NCI-H748 treated with DMSO at 0.1 percent for 48 hours (cell line): ENCODE results near the gene ENOX2.

Source experiments
- DNase-seq: peaks from one replicate; lab custom pipeline; 2025; lab: John Stamatoyannopoulos, UW

Gene ENOX2

DNA sequence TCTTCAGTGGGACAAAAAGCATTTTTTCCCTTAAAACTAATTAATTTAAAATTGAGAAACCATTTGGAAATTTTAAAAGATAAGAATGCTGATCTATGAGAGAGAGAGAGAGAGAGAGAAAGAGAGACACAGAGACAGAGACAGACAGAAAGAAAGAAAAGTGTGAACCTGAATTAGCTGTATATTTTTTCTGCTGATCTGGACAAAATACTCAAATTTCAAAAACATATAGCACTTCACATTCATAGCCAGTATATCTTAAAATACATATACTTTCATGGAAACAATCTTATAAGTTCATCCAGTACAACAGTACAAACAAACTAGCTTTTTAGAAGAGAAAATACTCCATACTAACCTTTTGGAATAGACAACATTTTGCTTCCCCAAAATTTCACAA is 18.4 kb downstream of the ENOX2 start:
- DNase-seq = no peak

DNA sequence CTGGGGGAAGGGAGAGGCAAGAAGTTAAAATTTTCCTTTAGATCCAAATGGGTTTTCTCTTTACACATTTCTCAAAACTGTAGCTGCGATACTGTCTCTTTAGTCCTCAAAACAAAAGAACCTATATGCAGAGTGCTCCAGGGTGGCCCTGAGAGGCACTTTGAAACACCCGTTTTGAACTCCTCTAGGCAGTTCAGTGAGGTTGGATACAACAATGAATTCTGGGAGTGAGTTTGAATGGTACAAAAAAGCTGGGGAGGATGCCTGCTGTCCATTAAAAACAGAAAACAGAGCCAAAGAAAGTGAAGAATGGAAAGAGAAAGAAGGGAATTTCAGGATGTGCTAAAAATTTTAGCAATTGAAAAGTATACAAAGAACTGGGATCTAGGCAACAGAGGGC is 23.1 kb downstream of the ENOX2 start:
- no peak for DNase-seq

DNA sequence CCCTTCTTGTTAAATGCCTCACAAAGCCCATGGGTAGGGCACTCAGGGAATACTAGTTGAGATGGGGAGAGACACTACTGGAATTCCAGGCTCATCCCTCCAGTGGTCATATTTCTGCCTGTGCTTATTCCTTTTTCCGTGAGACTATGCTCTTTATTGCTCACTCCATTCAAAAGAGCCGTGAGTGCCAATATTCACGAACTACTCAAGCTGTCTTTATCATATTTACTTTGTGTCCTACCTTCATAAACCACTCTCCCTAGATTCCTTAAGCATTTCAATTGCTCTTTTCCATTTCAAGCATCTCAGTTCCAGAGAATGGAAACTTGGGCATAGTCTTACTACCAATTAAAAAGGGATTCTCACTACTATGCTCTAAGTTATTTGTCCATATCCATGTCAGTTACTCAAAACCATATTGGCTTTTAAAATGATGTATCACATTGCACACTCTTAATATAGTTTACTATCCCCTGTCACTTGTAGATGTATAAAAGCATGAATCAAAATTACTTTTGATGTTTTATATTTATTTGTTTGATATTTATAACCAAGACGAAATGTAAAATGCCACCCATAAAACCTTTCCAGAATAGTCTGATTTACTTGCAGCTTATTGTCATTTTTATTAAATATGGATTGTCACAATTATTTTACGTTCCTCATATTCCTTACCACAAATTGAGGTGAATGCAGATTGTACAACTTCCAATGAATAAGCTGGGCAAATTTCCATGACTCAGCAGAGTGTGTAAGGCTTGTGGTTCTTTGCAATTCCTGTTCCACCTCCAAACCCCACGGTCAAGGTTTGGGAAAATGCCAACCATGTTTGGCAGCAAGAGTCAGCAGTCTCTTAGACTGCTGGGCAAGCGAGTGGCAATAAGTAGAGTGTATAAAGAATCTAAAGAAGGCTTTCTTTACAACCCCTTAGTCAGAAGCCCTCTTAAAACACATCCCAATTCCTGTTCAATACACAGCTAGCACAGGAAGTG is 24.4 kb downstream of the ENOX2 start:
- no peak for DNase-seq

DNA sequence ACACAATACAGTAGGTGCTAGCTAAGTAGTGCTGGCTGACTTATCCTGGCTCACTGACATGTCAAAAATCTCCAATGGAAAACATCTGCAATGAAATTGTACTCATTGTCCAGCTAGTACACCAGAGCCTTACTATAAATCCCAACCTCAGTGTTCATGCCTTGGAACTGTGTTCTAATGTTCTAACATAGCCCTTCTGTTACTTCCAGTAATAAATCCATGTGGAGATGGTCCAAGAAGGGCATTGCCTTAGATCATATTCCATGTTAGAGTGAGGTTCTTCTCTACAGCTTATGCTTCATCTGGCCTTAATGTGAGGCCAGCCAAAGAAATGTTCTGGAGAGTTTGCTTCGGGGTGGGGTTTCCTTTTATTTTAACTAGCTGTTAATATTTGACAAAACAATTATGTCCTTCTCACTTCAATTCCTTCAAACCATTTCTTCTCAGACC is 25.1 kb downstream of the ENOX2 start:
- no peak for DNase-seq

DNA sequence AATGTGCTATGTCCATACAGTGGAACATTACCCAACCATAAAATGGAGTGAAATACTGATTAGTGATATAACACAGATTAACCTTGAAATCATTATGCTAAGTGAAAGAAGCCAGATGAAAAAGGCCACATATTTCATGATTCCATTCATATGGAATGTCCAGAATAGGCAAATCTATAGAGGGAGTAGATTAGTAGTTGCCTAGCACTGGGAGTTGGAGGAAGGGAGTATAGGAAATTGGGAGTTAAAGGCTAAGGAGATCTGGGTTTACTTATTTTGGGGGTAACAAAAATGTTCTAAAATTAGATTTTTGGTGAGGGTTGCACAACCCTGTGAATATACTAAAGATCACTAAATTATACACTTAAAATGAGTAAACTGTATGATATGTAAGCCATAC is 26.8 kb downstream of the ENOX2 start:
- no peak for DNase-seq

DNA sequence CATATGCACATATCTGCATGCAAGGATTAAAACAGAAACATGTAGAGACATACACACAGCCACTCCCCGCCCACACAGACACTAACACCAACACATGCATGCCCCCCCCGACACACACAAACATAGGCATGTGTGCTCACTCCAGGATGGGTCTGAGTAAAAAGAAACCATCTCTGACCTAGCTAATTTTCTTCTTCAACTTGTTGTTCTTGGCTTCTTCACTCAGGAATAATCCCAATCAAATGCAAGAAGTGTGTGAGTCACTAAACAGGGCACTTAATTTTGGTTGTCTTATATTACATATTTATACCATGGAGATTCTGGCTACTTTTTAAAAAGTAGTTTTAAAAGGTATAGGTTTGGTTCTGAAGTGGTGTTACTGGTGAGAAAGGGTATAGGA is 28.3 kb downstream of the ENOX2 start:
- DNase-seq = no peak

DNA sequence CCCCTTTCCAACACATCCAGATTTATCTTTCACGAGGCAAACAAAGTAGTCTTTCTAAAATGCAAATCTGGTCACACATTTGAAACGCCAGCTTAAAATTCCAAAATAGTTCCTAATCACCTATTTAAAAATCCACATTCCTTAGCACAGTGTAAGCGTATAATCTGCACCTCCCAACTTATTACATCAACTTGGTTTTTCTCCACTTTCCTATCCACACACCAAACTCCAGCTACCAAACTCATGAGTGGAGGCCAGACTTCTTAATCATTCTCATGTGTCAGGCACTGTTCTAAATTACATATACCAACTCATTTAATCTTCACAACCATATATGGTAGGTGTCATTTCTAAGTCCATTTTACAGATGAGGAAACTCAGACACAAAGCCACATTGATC is 33.8 kb downstream of the ENOX2 start:
- DNase-seq = no peak

DNA sequence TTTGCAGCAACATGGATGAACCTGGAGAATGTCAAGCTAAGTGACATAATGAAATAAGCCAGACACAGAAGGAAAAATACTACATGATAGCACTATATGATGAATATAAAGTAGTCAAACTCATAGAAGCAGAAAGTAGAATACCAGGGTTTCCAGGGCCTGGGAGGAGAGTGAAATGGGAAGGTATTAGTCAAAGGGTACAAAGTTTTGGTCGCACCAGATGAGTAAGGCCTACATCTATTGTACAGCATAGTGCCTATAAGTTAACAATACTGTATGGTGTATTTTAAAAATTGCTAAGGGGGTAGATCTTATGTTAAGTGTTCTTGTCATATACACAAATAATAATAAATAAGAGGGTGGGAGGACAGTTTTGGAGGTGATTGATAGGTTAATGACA is 41.5 kb downstream of the ENOX2 start:
- no peak for DNase-seq

DNA sequence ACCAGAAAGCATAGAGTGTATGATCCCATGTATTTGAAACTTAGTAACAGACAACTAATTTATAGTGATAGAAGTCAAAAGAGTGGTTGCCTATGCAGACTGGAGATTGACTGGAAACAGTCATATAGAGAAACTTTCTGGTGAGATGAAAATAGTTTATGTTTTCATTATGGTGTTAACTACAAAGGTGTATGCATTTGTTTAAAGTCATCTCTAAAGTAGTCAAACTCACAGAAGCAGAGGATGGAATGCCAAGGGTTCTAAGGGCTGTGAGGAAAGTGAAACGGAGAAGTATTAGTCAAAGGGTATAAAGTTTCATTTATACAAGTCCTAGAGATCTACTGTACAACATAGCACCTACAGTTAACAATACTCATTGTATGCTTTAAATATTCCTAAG is 45.8 kb downstream of the ENOX2 start:
- no peak for DNase-seq

DNA sequence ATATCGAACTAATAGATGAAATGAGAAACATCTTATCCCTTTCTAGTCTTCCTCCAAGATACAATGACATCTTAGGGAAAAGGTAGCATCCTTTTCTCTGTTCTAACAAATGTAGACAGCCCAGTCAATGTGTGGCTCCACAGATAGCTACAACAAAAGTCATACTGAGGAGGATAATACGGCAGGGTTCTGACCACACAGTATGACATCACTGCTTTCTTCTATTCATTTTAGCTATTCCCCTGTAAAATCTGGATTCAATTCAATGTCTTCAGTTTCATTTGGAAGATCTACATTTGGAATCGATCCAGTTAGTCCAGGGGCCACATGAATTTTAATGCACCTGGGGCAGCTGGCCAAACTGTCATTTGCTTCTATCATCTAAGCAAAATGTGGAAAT is 51.4 kb downstream of the ENOX2 start:
- DNase-seq = no peak

DNA sequence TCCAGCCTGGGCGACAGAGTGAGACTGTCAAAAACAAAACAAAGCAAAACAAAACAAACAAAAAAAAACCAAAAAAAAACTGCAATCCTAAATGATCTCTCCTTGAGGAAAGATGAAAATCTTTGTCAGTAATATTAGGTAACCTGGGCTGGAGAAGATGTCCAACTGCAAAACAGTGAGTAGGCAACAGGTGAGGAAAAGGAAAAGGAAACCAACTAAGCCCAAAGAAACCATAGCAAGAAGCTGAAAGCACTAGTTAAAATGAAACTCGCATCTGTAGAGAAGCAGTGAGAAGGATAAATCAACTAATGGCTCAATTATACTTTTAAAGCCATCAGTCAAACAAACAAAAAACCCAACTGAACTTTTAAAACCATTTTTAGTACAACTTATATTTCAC is 54.2 kb downstream of the ENOX2 start:
- no peak for DNase-seq

DNA sequence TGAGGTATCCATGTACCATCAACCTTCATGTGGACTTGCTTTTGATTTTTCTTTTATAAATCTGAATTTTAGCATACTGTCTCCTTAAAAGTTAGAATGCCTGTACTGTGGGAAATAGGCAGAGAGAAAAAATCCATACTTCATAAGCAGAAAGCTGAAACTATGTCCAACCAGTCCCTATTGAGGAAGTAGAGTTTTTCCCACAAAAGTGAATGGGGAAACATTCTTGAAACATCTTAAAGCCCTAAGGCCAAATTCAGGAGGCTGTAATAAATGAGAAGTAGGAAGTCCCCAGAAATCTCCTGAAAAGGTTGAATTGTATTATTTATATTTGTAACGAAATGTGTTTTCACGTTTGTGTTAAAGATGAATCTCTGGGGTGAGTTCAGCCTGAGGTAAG is 56.3 kb downstream of the ENOX2 start:
- no peak for DNase-seq

DNA sequence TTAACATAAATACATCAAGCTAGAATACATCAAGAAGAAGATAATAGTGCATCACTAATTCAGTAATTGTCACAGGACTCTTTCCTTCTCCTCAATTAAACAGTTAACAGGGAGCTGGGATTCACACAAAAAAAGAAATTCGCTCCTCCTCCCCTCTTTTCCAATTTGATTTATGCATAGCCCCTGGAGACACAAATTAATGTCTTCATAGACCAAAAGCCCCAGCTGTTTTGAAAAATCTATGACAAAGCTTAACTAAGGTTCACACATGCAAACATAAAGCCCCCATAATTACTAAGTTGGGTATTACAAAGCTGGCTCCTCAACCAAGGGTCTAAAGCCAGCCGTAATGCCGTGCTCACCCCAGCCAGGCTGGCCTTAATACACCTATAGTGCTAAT is 61.2 kb downstream of the ENOX2 start:
- DNase-seq = no peak

DNA sequence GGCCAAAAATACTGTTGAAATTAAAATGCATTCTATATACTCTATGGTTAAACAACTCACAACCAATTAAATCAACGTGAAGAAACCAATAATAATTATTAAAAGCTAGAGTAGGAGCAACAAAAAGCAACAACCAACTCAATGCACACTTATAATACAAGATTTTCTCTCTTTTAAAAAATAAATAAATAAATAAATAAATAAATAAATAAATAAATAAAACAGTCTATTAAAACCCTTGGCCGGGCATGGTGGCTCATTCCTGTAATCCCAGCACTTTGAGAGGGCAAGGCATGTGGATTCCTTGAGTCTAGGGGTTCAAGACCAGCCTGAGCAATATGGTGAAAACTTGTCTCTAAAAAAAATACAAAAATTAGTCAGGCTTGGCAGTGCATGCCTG is 62.7 kb downstream of the ENOX2 start:
- DNase-seq = no peak

DNA sequence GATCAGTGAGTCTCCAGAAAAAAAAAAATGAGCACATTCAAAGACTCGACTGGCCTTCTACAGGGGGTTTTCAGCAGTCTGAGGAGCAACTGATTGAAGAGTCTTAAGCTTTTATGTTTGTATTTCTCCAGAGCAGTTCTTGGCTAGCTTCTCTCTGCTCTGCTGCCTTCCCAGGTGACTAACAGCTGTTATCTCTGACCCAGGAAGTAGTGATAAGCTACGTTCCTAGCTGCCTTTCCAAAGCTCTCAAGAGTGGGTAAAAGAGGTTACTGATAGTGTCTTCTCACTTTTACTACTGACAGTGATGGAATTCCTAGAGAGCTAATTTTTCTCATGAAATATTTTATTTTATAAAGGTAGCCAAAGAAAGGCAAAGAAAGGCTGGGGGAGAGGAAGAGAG is 66.6 kb downstream of the ENOX2 start:
- DNase-seq = no peak

DNA sequence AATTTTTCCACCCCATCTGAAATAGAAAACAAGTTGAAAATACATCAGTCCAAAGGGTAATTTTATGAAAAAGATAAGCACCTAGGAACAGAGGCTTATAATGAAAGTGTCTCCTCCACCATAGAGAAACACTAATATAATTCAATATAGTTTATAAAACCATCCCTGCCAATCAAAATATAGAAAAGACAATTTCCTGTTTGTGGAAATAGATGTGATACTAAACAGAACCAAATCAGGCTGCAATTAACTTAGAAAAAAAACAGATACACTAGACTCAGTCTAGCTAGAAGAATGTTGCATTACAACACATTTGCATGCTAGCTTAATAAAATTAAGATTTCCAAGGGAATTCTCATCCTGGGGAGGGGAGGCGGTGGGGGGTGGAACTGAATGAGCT is 68.2 kb downstream of the ENOX2 start:
- no peak for DNase-seq

DNA sequence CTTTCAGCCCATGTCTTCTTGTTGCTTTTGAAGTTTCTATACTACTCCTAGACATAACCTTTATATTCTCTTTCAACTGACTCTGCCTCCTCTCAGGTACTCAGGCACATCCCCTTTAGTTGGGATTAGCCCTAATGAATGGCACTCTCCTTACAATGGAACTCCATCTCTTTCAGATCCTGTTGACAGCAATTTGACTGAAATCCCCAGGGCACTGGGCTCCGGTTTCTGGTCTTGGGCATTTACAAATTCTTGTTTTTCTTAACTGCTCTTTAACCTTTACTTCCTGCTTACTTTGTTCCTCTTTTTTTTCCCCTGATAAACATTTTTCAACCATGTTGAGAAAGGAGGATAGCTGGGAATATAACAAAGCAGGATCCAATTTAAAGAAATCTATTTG is 68.9 kb downstream of the ENOX2 start:
- no peak for DNase-seq

DNA sequence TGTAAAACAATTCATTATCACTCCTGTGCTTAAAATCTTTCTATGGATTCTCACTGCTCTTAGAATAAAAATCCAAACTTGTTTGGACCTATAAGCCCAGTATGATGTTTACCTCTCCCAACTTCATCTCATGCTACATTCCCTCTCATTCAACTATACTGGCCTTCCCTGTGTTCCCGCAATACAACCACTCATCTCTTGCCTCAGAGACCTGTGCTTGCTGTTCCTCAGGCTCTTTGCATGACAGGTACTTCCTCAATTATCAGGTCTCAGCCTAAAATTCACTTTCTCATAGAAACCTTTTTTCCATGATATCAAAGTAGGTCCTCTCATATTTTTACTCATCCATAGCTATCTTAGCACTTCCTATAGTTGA is 71.7 kb downstream of the ENOX2 start:
- no peak for DNase-seq

DNA sequence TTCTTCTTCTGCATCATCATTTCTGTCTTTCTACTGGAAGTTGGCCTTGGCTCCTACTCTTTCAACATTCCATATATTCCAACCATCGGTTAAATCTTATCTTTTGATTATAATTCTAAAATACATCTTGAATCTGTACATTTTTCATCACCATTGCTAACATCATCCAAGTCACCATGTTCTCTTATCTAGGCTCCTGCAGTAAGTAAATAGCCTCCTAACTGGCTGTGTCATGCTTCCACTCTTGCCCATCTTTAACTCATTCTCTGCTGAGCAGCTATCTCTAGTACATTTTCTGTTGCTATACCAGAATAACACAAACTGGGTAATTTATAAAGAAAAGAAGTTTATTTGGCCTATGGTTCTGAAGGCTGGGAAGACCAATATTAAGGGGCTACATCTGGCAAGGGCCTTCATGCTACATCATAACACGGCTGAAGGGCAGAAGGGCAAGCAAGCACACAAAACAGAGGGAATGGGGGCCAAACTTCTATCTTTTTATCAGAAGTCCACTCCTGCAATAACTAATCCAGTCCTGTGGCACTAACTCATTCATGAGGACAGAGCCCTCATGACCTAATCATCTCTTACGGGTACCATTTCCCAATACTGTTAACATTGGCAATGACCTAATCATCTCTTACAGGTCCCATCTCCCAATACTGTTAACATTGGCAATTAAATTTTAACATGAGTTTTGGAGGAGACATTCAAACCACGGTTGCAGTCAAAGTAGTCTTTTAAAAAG is 72.2 kb downstream of the ENOX2 start:
- no peak for DNase-seq

DNA sequence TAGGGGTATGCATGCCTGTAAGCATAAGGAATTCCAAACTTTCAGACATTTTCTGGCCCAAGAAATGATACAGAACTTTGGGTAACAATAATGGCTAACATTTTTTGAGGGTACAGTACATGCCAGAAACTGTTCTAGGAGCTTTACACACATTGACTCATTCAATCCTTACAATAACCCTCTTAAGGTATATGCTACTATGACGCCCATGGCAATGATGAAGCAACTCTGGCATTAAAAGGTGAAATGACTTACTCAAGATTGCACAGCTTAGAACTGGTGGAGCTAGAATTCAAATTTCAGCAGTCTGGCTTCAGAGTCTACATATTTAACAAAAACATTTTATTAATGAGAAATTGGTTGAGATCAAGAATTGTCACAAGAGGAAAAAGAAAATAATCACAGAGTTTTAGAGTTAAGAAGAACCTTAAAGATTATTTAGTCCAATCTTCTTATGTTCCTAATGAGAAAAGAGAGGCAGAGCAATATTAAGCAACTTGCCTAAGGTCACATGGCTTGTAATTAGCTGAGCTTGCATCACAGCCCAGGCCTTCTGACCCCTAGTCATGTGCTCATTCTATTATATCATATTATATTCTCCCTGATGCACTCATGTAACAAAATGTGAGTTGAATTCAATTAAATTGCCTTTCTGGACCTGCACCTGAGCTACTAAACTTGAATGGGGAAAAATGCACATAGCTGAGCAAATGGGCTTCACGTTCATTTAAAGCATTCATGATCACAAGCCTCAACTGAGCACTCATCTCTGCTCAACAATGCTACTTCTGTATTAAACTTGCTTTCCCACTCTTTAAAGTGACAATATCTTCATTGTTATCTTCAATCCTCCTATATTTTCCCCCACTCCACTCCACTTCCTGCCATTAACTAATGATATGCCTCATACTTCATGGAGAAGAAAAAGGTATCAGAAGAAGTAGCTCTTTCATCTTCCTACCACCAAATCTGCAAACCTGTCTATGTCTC is 73.2 kb downstream of the ENOX2 start:
- no peak for DNase-seq

DNA sequence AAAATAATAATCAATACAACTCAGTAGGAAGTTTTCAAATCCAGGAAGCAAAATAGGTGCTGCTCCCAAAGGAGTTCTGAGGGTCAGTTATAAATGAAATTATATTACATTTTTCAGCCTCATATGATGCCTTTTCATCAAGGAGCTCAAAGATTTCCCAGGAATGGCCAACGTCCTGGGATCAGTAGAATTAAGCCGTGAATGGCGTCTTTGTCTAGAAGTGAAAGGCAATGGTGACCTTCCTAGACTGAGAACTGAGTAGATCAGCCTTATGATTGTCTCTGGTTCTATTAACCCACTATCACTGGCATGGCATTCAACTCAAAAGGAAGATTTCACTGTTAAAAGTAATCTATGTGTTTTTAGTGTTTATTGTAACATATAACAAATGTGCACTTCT is 74.4 kb downstream of the ENOX2 start:
- DNase-seq = no peak

DNA sequence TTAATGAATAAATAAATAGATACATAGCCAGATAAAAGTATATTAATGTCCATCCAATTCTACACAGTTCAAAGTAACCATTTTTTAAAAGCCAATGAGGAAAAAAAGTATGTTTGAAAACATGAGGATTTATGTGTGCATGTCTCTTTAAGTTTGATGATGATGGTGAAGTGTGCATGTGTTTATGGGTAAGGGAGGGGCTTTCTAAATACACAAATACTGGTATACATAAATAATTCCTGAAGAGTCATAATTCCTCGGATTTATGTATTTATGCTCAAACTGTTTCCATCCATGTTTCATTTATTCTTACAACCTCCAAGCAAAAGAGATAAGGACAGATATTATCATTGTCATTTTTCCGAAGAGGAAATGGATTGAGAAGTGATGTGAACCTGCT is 75.4 kb downstream of the ENOX2 start:
- DNase-seq = no peak
